ENCODE results near the gene EXOSC7.
"Not testable (repeated sequence)": the region's sequence is repeated elsewhere in the genome, so short reads cannot be mapped to it uniquely, and the experiment has no call there.

EXOSC7 gene

DNA sequence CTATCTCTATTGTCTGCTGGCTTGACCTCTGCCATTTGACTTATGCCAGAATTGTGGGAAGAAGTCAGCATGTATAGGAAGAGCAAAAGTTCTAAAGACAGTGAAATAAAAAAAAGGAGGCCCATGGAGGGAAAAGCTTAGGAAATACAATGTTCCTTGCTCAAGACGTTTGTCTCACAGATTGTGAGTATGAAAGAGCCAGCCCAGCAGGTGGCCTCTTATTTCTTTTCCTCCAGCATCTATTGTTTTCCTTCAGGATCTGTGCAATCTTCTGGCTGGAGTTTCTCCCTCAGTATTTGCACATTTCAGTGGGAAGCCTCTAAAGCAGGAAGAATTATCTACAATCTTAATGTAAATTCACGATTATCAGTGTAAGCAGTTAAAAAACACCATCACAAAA, 43.8 kb upstream of the EXOSC7 start:
- no peak for DNase-seq (ENCODE audit: low read depth)
- TF ChIP-seq CTCF (IDR thresholded peaks at IDR 0.05; ENCODE audit: low read depth, low read length, missing control alignments), result no peak
- H3K4me3 ChIP-seq (ENCODE audit: low read depth, low read length), result no peak overlapping the region

DNA sequence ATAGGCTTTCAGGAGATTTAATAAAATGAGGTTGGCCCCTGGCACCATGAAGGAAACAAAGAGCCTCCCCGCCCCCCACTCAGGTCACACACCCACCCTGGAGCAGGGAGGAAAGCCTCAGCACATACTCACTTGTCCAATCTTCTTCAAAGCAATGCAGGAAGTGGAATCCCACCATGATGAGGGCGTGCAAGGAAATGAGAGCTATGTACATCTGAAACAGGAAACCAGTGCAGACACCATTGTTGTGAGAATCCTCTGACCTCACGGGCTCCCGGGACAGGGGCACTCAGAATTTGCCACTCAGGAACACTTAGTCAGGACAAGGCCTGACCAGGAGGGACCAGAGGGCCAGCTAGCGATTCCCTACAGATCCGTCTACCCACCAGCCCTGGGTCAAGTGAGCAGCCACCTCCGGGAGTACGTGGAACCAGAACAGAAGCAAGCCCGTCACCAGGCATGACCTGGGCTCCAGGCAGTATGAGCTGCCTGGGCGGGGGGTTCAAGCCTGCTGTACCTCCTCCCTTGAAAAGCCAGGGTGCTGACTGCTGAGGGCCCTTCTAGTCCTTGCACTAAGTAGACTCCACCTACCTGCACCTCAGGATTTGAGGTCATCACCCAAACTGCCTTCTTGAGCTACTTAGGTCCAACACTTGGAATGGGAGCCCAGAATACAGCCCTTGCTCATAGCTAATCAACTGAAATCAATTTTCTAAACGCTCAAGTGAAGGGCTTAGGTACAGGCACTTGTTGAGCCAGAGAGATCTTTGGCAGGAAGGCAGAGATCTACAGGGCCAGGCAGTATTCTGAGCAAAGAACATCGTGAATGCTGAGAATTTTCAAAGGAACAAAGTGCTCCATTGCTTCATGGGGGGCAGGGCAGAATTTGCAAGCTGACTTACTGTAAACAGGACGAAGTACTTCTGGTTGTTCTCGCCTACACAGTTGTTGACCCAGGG, 42.8 kb upstream of the EXOSC7 start:
- DNase-seq (ENCODE audit: low read depth), result no peak
- no peak for TF ChIP-seq CTCF (IDR thresholded peaks at IDR 0.05; ENCODE audit: low read depth, low read length, missing control alignments)

GRCh38 chr3:44939581-44940036, 36.4 kb upstream of the EXOSC7 start:
- DNase-seq (ENCODE audit: low read depth), result no peak
- no peak overlapping the region for H3K4me3 ChIP-seq (ENCODE audit: low read depth, low read length)
- no peak for TF ChIP-seq CTCF (IDR thresholded peaks at IDR 0.05; ENCODE audit: low read depth, low read length, missing control alignments)

More for the DNA sequence above, 42.8 kb upstream of the EXOSC7 start:
- H3K4me3 ChIP-seq (ENCODE audit: low read depth, low read length), result no peak overlapping the region

- H3K4me3 ChIP-seq (ENCODE audit: low read depth, low read length), result no peak overlapping the region
- no peak for DNase-seq (ENCODE audit: low read depth)
- no peak for TF ChIP-seq CTCF (IDR thresholded peaks at IDR 0.05; ENCODE audit: low read depth, low read length, missing control alignments)
Measured at GRCh38 chr3:44942202-44942921, 33.7 kb upstream of the EXOSC7 start.

DNA sequence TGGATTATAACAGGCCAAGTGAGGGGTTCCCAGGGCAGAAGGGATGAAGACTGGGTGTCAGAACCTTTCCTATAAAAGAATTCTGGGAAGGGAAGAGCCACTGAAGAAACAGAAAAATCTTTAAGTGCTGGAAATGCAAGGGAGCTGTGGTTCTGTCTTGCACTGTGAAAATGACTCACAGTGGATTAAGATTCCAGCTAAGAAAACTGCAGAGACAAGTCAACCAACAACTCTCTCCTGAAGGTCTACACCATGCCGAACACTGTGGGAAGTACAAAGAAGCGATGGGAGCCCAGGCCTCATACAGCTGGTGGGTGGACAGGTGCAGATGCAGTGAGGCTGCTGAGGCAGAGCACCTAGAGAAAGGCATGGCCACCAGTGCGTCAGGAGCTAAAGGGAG, 27.8 kb upstream of the EXOSC7 start:
- H3K4me3 ChIP-seq (ENCODE audit: low read depth, low read length), result no peak overlapping the region
- no peak for DNase-seq (ENCODE audit: low read depth)
- TF ChIP-seq CTCF (IDR thresholded peaks at IDR 0.05; ENCODE audit: low read depth, low read length, missing control alignments), result no peak

GRCh38 chr3:44949770-44950169, 26.3 kb upstream of the EXOSC7 start:
- H3K4me3 ChIP-seq (ENCODE audit: low read depth, low read length); DNase-seq (ENCODE audit: low read depth): not testable (repeated sequence)

DNA sequence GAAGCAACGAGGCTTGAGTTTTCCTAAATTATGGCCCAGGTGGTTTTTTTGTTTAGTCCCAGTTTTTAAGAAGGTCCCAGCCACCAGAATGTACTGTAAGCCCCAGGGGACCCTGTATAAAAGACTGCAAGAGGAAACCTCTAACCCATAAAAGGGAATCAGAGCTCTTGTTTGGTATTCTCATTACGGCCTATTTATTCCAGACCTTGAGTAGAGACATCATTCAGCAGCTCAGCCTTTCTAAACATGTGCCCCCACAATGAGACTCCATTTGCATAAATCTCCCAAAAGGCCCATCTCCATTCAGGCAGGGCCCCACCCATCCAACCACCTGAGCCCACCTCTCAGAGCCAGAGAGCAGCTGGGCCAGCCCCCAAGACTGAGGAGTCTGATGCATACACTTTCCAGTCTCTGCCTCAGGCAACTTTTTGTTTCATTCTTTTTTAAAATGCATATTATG, 25.7 kb upstream of the EXOSC7 start:
- no peak for DNase-seq (ENCODE audit: low read depth)
- no peak overlapping the region for H3K4me3 ChIP-seq (ENCODE audit: low read depth, low read length)
- TF ChIP-seq CTCF (IDR thresholded peaks at IDR 0.05; ENCODE audit: low read depth, low read length, missing control alignments), result no peak

Measured in GM12864 (cell line).